Retinal pigment epithelial cell (primary cell): ENCODE measurements around the gene TUB.

Experiments
- DNase-seq: peaks from one replicate; pipeline ENCODE4 v3.0.0-alpha.2; 2010; ENCODE audit warnings: low read depth
- H3K4me3 ChIP-seq: 2 replicates; pipeline ENCODE4 v1.5.1; 2011; ENCODE audit warnings: mild to moderate bottlenecking, low read length, control low read depth, moderate library complexity
- TF ChIP-seq, protein P1 (sequence below): conservative IDR thresholded peaks from 2 replicates; pipeline ENCODE4 v1.5.1; 2011; ENCODE audit warnings: low read depth, low read length, control low read depth, inconsistent platforms

The TUB gene, protein sequence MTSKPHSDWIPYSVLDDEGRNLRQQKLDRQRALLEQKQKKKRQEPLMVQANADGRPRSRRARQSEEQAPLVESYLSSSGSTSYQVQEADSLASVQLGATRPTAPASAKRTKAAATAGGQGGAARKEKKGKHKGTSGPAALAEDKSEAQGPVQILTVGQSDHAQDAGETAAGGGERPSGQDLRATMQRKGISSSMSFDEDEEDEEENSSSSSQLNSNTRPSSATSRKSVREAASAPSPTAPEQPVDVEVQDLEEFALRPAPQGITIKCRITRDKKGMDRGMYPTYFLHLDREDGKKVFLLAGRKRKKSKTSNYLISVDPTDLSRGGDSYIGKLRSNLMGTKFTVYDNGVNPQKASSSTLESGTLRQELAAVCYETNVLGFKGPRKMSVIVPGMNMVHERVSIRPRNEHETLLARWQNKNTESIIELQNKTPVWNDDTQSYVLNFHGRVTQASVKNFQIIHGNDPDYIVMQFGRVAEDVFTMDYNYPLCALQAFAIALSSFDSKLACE

DNA sequence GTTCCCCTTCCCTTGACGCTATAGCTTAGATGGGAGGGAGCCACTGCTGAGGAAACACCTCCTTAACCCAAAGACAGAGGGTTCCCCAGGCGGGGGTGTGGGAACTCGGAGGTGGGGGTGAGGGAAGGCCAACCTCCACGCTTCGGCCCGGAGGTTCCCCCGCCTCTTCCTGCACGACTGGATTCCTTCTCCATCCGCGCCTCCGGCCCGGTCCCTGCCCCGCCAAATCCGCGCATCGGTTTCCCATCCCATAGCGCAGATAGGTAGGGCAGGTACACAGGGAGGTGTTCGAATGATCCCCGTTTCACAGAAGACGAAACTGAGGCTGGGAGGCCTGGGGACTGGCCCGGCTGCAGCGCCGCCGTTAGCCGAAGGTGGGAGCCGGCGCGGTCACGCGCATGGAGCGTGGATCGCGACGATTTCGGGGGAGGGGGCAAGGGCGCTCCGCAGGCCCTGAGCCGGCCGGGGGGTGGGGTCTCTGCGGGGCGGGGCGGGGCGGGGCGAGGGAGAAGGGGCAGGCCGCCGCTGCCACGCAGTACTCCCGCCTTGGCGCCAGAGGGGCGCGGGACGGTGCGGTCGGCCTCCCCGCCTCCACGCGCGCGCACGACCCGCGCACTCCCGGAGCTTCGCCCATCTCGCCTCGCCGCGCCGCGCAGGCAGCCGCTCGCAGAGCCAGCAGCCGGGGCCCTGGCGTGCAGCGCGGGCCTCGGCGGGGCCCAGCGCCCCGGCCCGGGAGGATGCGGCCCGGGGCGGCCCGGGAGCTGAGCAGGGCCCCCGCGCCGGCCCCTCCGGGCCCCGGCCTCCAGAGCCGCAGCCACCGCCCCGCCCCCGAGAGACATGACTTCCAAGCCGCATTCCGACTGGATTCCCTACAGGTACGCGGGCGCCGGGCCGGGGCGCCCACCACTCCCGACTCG lies at the start of gene TUB:
Gene TUB, plus strand, starts transcription at position 538 of the 917 bp plus-strand sequence. Its CDS starts 300 bp downstream, at position 838.
- no peak for DNase-seq
- TF ChIP-seq, protein P1, sequence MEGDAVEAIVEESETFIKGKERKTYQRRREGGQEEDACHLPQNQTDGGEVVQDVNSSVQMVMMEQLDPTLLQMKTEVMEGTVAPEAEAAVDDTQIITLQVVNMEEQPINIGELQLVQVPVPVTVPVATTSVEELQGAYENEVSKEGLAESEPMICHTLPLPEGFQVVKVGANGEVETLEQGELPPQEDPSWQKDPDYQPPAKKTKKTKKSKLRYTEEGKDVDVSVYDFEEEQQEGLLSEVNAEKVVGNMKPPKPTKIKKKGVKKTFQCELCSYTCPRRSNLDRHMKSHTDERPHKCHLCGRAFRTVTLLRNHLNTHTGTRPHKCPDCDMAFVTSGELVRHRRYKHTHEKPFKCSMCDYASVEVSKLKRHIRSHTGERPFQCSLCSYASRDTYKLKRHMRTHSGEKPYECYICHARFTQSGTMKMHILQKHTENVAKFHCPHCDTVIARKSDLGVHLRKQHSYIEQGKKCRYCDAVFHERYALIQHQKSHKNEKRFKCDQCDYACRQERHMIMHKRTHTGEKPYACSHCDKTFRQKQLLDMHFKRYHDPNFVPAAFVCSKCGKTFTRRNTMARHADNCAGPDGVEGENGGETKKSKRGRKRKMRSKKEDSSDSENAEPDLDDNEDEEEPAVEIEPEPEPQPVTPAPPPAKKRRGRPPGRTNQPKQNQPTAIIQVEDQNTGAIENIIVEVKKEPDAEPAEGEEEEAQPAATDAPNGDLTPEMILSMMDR = no peak
- H3K4me3 ChIP-seq = peak within 1 kb of the TSS; percentile 51

DNA sequence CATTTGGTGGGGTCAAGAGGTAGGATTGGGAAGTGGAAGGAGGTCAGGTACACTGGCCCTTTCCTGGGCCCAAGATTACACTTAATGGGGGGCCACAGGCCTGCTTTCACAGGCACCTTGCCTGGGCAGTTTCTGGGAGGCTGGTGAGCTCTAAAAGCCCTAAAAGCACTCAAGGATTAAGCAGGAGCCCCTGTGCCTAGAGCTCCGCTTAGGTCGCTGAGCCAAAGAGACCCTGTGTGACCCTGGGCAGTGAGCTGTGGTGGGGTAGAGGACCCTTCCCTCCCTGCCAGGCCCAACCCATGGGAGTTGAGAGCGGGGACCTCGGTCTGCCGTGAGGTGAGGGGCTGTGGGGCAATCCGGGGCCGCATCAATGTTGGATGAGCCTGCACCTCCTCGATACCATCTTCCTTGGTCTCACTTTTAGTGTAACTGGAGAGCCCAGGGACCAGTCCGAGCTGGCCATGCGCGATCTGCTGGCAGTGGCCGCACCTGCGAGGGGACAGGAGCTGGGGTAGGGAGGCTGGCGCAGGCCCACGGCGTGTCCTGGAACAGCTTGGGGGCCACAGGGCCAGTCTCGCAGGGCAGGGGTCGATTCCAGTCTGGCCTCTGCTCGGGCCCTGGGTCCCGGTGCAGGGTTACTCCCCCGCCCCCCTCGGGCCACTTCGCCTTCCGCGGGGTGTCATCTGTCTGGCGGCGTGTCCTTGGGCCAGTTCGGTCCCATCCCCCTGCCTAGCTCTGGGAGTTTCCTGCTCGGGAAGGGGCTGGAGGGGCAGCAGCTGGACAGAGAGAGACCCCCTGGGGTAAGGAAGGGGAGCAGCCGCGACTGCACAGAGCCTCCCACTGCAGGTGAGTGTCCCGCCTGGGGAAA lies 49.5 kb upstream of the TUB start:
- no peak for DNase-seq
- H3K4me3 ChIP-seq = no peak overlapping the region
- TF ChIP-seq, protein P1 = no peak

DNA sequence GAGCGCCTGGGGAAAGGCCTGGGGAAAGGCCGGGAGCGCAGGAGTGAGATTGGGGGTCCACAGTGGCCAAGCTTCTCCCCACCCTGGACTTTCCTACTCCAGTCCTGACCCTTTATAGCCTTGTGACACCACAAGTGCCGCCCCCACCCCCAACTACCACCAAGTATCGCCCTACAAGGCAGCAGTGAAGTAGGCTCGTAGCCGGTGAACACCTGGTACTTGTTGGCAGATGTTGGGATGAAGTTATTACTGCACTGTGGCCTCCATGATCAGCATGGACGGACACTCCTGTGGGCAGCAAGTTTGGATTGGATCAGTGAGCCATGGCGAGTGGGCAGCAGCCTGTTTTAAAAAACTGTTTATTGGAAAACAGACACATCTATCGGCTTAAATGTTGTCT lies 48.9 kb upstream of the TUB start:
- TF ChIP-seq, protein P1 = no peak
- DNase-seq = no peak
- no peak overlapping the region for H3K4me3 ChIP-seq

- TF ChIP-seq, protein P1 = no peak
- DNase-seq = no peak
- no peak overlapping the region for H3K4me3 ChIP-seq
These were observed 48.3 kb upstream of the TUB start for GRCh38 chr11:8032576-8033304.

GRCh38 chr11:8033305-8034105 lies 47.5 kb upstream of the TUB start:
- TF ChIP-seq, protein P1 = peak; percentile 93
- peak; percentile 62 for DNase-seq
- no peak overlapping the region for H3K4me3 ChIP-seq
